WTC11 (cell line): ENCODE data around the gene PAX4. TPM values are rescaled to one million over a fixed set of nuclear protein-coding genes. Genes with fewer than 3 reads are reported as not detected.

Source experiments
- ATAC-seq: fragments of 200-7000 bp; cut with Tn5 transposase; 2 replicates; pipeline ENCODE4 v1.10.0; 2021; ENCODE audit warnings: mild to moderate bottlenecking, moderate library complexity
- CTCF ChIA-PET: fragments of 300-600 bp; sonication (Branson Sonifier 250); formaldehyde crosslinking; loops from one replicate; lab custom pipeline; 2021; ENCODE audit warnings: antibody characterized with exemption; lab: Charles Lee
- POLR2A ChIA-PET: fragments of 350-600 bp; sonication (Branson Sonifier 250); formaldehyde crosslinking; loops from one replicate; lab custom pipeline; 2021; ENCODE audit warnings: antibody characterized with exemption; lab: Charles Lee
- DNase-seq: peaks from one replicate; pipeline ENCODE4 v3.0.0; 2021; ENCODE audit warnings: low spot score
- H3K27ac Mint-ChIP-seq: 2 replicates; pipeline ENCODE4 v1.8.0; 2021; ENCODE audit warnings: mixed read lengths
- H3K27me3 Mint-ChIP-seq: 2 replicates; pipeline ENCODE4 v1.8.0; 2021; ENCODE audit warnings: low read depth, mild to moderate bottlenecking, moderate library complexity, mixed read lengths
- H3K36me3 Mint-ChIP-seq: 2 replicates; pipeline ENCODE4 v1.8.0; 2021; ENCODE audit warnings: mixed read lengths
- H3K4me1 Mint-ChIP-seq: 2 replicates; pipeline ENCODE4 v1.8.0; 2022; ENCODE audit warnings: mixed read lengths
- H3K4me3 Mint-ChIP-seq: 2 replicates; pipeline ENCODE4 v1.8.0; 2021; ENCODE audit warnings: mild to moderate bottlenecking, moderate library complexity, mixed read lengths
- H3K9me3 Mint-ChIP-seq: 2 replicates; pipeline ENCODE4 v1.8.0; 2021; ENCODE audit warnings: mixed read lengths
- PRRX2 ChIP-seq: fragments of 250-450 bp; sonication (Bioruptor Pico); IDR thresholded peaks from 2 replicates; pipeline ENCODE4 v1.8.0; 2021; ENCODE audit warnings: mild to moderate bottlenecking
- RELA ChIP-seq: sonication (generic); formaldehyde crosslinking; IDR thresholded peaks from 2 replicates; pipeline ENCODE4 v1.8.1; 2022; ENCODE audit warnings: missing genetic modification reagents, mild to moderate bottlenecking, borderline replicate concordance
- TEAD1 ChIP-seq: sonication (generic); formaldehyde crosslinking; IDR thresholded peaks from 2 replicates; pipeline ENCODE4 v1.8.0; 2022; ENCODE audit warnings: mild to moderate bottlenecking, missing genetic modification reagents
- TEAD4 ChIP-seq: sonication (generic); formaldehyde crosslinking; IDR thresholded peaks from 2 replicates; pipeline ENCODE4 v1.8.0; 2022; ENCODE audit warnings: mild to moderate bottlenecking, missing genetic modification reagents
- ZNF219 ChIP-seq: sonication (generic); formaldehyde crosslinking; IDR thresholded peaks from 2 replicates; pipeline ENCODE4 v1.8.0; 2023; ENCODE audit warnings: missing genetic modification reagents, mild to moderate bottlenecking, borderline replicate concordance
- ZNF416 ChIP-seq: fragments of 250-450 bp; sonication (Bioruptor Pico); IDR thresholded peaks from 2 replicates; pipeline ENCODE4 v1.9.0; 2021; ENCODE audit warnings: mild to moderate bottlenecking, inconsistent platforms
- total RNA-seq: library from RNA; stranded (reverse); gene quantifications from 3 replicates; pipeline ENCODE4 v1.2.3, GENCODE V29; 2021
- TF ChIP-seq, protein P1 (sequence below): sonication (generic); formaldehyde crosslinking; IDR thresholded peaks from 2 replicates; pipeline ENCODE4 v1.8.1; 2022; ENCODE audit warnings: mild to moderate bottlenecking, moderate library complexity, missing genetic modification reagents
- TF ChIP-seq, protein P2 (sequence below): sonication (generic); formaldehyde crosslinking; IDR thresholded peaks from 2 replicates; pipeline ENCODE4 v1.8.1; 2023; ENCODE audit warnings: mild to moderate bottlenecking, missing genetic modification reagents
- TF ChIP-seq, protein P3 (sequence below): sonication (generic); formaldehyde crosslinking; IDR thresholded peaks from 2 replicates; pipeline ENCODE4 v1.8.1; 2022; ENCODE audit warnings: mild to moderate bottlenecking, missing genetic modification reagents, moderate library complexity, borderline replicate concordance
- TF ChIP-seq, protein P4 (sequence below): sonication (generic); formaldehyde crosslinking; IDR thresholded peaks from 2 replicates; pipeline ENCODE4 v1.8.1; 2023; ENCODE audit warnings: mild to moderate bottlenecking, missing genetic modification reagents, moderate library complexity
- TF ChIP-seq, protein P5 (sequence below): sonication (generic); formaldehyde crosslinking; IDR thresholded peaks from 2 replicates; pipeline ENCODE4 v1.8.0; 2022; ENCODE audit warnings: mild to moderate bottlenecking, missing genetic modification reagents
- TF ChIP-seq, protein P6 (sequence below): fragments of 250-450 bp; sonication (Bioruptor Pico); IDR thresholded peaks from 2 replicates; pipeline ENCODE4 v1.9.0; 2021; ENCODE audit warnings: mild to moderate bottlenecking, borderline replicate concordance
- TF ChIP-seq, protein P7 (sequence below): sonication (generic); formaldehyde crosslinking; conservative IDR thresholded peaks from 2 replicates; pipeline ENCODE4 v1.8.1; 2023; ENCODE audit warnings: mild to moderate bottlenecking, low read depth, missing genetic modification reagents, moderate library complexity
- TF ChIP-seq, protein P8 (sequence below): sonication (generic); formaldehyde crosslinking; IDR thresholded peaks from 2 replicates; pipeline ENCODE4 v1.8.1; 2023; ENCODE audit warnings: mild to moderate bottlenecking, missing genetic modification reagents

Gene PAX4
- total RNA-seq, 1 experiment from 2014 or later, result not detected

DNA sequence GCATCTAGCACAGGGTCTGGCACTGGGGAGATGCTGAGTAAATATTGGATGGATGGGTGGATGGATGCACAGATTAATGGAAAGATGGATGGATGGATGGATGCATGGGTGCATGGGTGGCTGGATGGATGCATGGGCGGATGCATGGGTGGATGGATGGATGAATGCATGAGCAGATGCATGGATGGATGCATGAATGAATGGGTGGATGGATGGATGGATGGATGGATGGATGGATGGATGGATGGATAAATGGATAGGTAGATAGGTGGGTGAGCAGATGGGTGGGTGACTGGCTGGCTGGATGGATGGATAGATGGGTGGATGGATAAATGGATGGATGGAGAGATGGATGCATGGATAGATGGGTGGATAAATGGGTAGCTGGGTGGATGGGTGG is 5.7 kb downstream of the PAX4 start:
- ATAC-seq (no peak), DNase-seq (no peak)
- no peak overlapping the region for H3K27ac Mint-ChIP-seq
- POLR2A ChIA-PET, result no interaction called here
- peaks cover 23% of the 10 kb centered on the region for H3K9me3 Mint-ChIP-seq
- TF ChIP-seq, protein P1, sequence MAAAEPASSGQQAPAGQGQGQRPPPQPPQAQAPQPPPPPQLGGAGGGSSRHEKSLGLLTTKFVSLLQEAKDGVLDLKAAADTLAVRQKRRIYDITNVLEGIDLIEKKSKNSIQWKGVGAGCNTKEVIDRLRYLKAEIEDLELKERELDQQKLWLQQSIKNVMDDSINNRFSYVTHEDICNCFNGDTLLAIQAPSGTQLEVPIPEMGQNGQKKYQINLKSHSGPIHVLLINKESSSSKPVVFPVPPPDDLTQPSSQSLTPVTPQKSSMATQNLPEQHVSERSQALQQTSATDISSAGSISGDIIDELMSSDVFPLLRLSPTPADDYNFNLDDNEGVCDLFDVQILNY (CRISPR knock-in tag), result no peak
- TF ChIP-seq, protein P2, sequence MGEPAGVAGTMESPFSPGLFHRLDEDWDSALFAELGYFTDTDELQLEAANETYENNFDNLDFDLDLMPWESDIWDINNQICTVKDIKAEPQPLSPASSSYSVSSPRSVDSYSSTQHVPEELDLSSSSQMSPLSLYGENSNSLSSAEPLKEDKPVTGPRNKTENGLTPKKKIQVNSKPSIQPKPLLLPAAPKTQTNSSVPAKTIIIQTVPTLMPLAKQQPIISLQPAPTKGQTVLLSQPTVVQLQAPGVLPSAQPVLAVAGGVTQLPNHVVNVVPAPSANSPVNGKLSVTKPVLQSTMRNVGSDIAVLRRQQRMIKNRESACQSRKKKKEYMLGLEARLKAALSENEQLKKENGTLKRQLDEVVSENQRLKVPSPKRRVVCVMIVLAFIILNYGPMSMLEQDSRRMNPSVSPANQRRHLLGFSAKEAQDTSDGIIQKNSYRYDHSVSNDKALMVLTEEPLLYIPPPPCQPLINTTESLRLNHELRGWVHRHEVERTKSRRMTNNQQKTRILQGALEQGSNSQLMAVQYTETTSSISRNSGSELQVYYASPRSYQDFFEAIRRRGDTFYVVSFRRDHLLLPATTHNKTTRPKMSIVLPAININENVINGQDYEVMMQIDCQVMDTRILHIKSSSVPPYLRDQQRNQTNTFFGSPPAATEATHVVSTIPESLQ (CRISPR knock-in tag), result no peak
- TF ChIP-seq ZNF416 (CRISPR knock-in tag) (no peak), ZNF219 (CRISPR knock-in tag) (no peak), PRRX2 (CRISPR knock-in tag) (no peak), TEAD1 (CRISPR knock-in tag) (no peak), TEAD4 (CRISPR knock-in tag) (no peak), RELA (CRISPR knock-in tag) (no peak)
- TF ChIP-seq, protein P3, sequence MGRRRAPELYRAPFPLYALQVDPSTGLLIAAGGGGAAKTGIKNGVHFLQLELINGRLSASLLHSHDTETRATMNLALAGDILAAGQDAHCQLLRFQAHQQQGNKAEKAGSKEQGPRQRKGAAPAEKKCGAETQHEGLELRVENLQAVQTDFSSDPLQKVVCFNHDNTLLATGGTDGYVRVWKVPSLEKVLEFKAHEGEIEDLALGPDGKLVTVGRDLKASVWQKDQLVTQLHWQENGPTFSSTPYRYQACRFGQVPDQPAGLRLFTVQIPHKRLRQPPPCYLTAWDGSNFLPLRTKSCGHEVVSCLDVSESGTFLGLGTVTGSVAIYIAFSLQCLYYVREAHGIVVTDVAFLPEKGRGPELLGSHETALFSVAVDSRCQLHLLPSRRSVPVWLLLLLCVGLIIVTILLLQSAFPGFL (CRISPR knock-in tag), result no peak
- TF ChIP-seq, protein P4, sequence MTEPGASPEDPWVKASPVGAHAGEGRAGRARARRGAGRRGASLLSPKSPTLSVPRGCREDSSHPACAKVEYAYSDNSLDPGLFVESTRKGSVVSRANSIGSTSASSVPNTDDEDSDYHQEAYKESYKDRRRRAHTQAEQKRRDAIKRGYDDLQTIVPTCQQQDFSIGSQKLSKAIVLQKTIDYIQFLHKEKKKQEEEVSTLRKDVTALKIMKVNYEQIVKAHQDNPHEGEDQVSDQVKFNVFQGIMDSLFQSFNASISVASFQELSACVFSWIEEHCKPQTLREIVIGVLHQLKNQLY (CRISPR knock-in tag), result no peak
- TF ChIP-seq, protein P5, sequence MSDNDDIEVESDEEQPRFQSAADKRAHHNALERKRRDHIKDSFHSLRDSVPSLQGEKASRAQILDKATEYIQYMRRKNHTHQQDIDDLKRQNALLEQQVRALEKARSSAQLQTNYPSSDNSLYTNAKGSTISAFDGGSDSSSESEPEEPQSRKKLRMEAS, result no peak
- TF ChIP-seq, protein P6, sequence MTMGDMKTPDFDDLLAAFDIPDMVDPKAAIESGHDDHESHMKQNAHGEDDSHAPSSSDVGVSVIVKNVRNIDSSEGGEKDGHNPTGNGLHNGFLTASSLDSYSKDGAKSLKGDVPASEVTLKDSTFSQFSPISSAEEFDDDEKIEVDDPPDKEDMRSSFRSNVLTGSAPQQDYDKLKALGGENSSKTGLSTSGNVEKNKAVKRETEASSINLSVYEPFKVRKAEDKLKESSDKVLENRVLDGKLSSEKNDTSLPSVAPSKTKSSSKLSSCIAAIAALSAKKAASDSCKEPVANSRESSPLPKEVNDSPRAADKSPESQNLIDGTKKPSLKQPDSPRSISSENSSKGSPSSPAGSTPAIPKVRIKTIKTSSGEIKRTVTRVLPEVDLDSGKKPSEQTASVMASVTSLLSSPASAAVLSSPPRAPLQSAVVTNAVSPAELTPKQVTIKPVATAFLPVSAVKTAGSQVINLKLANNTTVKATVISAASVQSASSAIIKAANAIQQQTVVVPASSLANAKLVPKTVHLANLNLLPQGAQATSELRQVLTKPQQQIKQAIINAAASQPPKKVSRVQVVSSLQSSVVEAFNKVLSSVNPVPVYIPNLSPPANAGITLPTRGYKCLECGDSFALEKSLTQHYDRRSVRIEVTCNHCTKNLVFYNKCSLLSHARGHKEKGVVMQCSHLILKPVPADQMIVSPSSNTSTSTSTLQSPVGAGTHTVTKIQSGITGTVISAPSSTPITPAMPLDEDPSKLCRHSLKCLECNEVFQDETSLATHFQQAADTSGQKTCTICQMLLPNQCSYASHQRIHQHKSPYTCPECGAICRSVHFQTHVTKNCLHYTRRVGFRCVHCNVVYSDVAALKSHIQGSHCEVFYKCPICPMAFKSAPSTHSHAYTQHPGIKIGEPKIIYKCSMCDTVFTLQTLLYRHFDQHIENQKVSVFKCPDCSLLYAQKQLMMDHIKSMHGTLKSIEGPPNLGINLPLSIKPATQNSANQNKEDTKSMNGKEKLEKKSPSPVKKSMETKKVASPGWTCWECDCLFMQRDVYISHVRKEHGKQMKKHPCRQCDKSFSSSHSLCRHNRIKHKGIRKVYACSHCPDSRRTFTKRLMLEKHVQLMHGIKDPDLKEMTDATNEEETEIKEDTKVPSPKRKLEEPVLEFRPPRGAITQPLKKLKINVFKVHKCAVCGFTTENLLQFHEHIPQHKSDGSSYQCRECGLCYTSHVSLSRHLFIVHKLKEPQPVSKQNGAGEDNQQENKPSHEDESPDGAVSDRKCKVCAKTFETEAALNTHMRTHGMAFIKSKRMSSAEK (CRISPR knock-in tag), result no peak
- TF ChIP-seq, protein P7, sequence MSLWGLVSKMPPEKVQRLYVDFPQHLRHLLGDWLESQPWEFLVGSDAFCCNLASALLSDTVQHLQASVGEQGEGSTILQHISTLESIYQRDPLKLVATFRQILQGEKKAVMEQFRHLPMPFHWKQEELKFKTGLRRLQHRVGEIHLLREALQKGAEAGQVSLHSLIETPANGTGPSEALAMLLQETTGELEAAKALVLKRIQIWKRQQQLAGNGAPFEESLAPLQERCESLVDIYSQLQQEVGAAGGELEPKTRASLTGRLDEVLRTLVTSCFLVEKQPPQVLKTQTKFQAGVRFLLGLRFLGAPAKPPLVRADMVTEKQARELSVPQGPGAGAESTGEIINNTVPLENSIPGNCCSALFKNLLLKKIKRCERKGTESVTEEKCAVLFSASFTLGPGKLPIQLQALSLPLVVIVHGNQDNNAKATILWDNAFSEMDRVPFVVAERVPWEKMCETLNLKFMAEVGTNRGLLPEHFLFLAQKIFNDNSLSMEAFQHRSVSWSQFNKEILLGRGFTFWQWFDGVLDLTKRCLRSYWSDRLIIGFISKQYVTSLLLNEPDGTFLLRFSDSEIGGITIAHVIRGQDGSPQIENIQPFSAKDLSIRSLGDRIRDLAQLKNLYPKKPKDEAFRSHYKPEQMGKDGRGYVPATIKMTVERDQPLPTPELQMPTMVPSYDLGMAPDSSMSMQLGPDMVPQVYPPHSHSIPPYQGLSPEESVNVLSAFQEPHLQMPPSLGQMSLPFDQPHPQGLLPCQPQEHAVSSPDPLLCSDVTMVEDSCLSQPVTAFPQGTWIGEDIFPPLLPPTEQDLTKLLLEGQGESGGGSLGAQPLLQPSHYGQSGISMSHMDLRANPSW (CRISPR knock-in tag), result no peak
- TF ChIP-seq, protein P8, sequence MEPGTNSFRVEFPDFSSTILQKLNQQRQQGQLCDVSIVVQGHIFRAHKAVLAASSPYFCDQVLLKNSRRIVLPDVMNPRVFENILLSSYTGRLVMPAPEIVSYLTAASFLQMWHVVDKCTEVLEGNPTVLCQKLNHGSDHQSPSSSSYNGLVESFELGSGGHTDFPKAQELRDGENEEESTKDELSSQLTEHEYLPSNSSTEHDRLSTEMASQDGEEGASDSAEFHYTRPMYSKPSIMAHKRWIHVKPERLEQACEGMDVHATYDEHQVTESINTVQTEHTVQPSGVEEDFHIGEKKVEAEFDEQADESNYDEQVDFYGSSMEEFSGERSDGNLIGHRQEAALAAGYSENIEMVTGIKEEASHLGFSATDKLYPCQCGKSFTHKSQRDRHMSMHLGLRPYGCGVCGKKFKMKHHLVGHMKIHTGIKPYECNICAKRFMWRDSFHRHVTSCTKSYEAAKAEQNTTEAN (CRISPR knock-in tag), result no peak
- no peak overlapping the region for H3K4me3 Mint-ChIP-seq
- CTCF ChIA-PET, result no interaction called here
- peaks cover 61% of the 10 kb centered on the region for H3K27me3 Mint-ChIP-seq
- no peaks in the 10 kb centered on the region for H3K36me3 Mint-ChIP-seq
- no peaks in the 10 kb centered on the region for H3K4me1 Mint-ChIP-seq
